Choroid plexus epithelial cell (primary cell): ENCODE measurements around the gene SF3B4.

Experiments
- DNase-seq: peaks from one replicate; pipeline ENCODE4 v3.0.0-alpha.2; 2010; ENCODE audit warnings: low read depth
- H3K4me3 ChIP-seq: 2 replicates; pipeline ENCODE4 v1.5.1; 2011; ENCODE audit warnings: low read depth, mild to moderate bottlenecking, control low read depth, low read length, moderate library complexity
- CTCF ChIP-seq: conservative IDR thresholded peaks from 2 replicates; pipeline ENCODE4 v1.5.1; 2011; ENCODE audit warnings: low read depth, mild to moderate bottlenecking, control low read depth, inconsistent platforms, low read length, moderate library complexity

Gene SF3B4

DNA sequence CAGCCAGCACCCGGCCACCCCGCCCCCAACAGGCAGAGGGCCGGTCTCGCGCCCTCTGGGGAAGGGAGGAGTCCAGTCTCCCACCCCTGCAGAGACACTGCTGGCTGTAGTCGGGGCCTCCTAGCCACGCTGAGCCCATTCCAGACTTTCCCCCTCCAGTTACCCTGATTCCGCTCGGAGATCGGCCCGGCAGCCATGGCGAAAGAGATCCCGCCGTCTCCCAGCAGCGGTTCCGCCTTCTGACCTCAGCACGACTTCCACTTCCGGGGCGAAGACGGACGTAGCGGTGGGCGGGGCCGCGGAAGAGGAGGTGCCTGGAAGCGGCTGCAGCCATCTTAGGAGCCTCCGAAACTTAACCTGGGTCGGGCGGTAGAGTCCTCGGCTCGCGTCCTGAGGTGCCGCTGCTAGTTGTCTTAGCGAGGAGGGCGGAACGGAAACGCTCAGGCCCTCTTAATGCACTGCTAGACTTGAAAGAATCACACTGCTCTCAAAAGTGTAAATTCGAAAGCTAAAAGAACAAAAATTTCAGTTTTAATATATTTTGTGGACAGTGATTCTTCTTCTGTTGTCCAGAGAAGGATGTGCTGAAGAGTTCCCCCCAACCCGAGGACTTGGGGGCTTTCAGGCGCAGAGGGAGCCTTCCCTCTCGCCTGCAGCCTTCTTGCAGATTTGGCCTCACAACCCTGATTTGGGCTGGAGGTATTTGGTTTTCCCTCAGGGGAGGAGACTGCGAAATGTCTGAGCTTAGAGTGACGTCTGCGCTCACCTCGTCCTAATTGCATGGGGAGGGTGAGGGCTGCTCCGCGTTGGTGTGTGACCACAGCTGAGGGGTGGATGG, at the start of gene SF3B4:
TSS of gene SF3B4 (minus strand) at position 241 of the 838 bp plus-strand sequence. CDS start at position 197, 44 bp downstream.
- TF ChIP-seq CTCF: no peak
- DNase-seq: peak; percentile 95
- H3K4me3 ChIP-seq: peak within 1 kb of the TSS; percentile 78

DNA sequence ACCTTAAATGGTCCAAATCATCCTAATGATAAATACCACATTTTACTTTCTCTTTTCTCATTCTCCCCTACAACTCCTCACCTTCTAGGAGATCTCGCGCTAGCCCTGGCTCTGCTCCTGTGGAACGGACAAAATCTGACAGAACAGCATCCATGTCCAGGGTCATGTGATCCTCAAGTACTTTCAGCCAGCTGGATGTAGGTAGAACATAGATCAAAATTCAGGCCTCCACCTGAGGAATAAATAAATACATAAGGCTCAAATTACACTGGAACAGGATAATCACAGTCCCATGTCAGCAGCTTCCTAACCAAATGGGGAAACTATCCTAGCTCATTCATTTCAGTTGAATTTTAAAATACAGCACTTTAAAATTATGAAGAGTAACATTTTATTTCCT, 49.7 kb upstream of the SF3B4 start:
- TF ChIP-seq CTCF: no peak
- H3K4me3 ChIP-seq: no peak overlapping the region
- DNase-seq: no peak

GRCh38 chr1:149972547-149972946, 44.9 kb upstream of the SF3B4 start:
- no peak overlapping the region for H3K4me3 ChIP-seq
- no peak for TF ChIP-seq CTCF
- no peak for DNase-seq

DNA sequence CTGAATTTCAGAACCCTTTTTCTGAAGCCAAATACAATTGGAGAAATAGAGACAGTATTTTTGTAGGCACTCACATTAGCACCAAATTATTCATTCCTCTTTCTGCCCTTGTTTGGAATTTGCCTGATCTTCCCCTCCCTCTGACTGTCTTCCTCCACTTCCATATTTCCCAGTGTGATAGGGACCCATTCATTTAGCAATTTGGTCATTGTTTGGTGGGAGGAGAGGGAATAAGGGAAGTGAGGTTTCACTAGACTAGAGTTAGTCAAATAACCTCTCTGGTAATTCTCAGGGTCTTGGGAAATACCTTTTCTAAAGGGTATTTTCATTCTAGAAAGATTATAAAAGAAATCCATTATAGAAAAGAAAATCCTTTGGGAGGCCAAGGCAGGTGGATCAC, 40.0 kb upstream of the SF3B4 start:
- no peak overlapping the region for H3K4me3 ChIP-seq
- TF ChIP-seq CTCF: no peak
- DNase-seq: no peak

DNA sequence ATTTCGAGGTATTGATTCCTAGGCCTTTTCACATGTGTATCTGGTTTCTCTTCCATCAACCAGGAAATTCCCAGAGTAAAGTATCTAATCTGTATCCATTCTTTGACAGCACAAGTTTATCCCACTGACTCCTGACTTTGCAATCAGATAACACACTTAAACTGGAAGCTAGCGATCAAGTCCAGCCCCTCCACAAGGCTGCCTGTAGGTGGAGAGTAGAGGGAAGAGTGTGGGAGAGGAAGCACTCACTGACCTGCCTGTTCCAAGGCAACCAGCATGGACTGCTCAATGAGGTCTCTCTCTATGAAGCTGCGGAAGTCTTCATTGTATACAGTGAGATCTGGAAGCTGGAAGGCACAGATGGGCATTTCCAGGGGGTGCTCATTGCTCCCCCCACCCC, 39.4 kb upstream of the SF3B4 start:
- no peak for DNase-seq
- H3K4me3 ChIP-seq: no peak overlapping the region
- no peak for TF ChIP-seq CTCF

- TF ChIP-seq CTCF: no peak
- no peak overlapping the region for H3K4me3 ChIP-seq
- DNase-seq: no peak
These were observed 38.8 kb upstream of the SF3B4 start for GRCh38 chr1:149966405-149966804.

- H3K4me3 ChIP-seq: no peak overlapping the region
- TF ChIP-seq CTCF: no peak
- no peak for DNase-seq
These were observed 37.8 kb upstream of the SF3B4 start for GRCh38 chr1:149965440-149965839.
